CD4-positive, CD25-positive, alpha-beta regulatory T cell (primary cell): ENCODE results near the gene SPINT1. TPM values are rescaled to one million over a fixed set of nuclear protein-coding genes. Genes with fewer than 3 reads are reported as not detected.

ENCODE experiments used
- ATAC-seq, 2 donors: fragments of 150-1000 bp; cut with Tn5 transposase; one replicate each; pipeline ENCODE4 v1.10.0; 2021; ENCODE audit warnings: low read depth in 2 of 2, moderate number of reproducible peaks in 2 of 2, moderate library complexity in 1 of 2
- DNase-seq, 3 donors: peaks; one replicate each; pipeline versions ENCODE4 v3.0.0 to v3.0.0-alpha.2; 2012 to 2022; ENCODE audit warnings: mixed read lengths in 1 of 3
- H3K27ac ChIP-seq: one replicate; pipeline ENCODE4 v1.7.0; 2013; ENCODE audit warnings: mild to moderate bottlenecking, low read length; ENCODE audit not compliant: insufficient read depth, poor library complexity, severe bottlenecking
- H3K27me3 ChIP-seq: one replicate; pipeline ENCODE4 v1.7.0; 2013; ENCODE audit warnings: low read length; ENCODE audit not compliant: control insufficient read depth, insufficient read depth
- H3K36me3 ChIP-seq: one replicate; pipeline ENCODE4 v1.7.0; 2013; ENCODE audit warnings: mild to moderate bottlenecking, low read length, moderate library complexity; ENCODE audit not compliant: control insufficient read depth, insufficient read depth
- H3K4me1 ChIP-seq: 2 replicates; pipeline ENCODE4 v1.7.0; 2013; ENCODE audit warnings: mild to moderate bottlenecking, low read length; ENCODE audit not compliant: insufficient read depth, control insufficient read depth, poor library complexity, severe bottlenecking
- H3K4me3 ChIP-seq: one replicate; pipeline ENCODE4 v1.7.0; 2013; ENCODE audit warnings: low read depth, mild to moderate bottlenecking, low read length, moderate library complexity
- H3K9me3 ChIP-seq, 2 experiments: 1 replicate in 1 of 2; 2 replicates in 1 of 2; pipeline ENCODE4 v1.7.0; 2013; ENCODE audit warnings: low read length in 2 of 2, mild to moderate bottlenecking in 1 of 2, moderate library complexity in 1 of 2; ENCODE audit not compliant: control insufficient read depth in 2 of 2
- H3K27ac Mint-ChIP-seq, 3 donors: one replicate each; pipeline ENCODE4 v1.8.0; 2020 to 2022; ENCODE audit warnings: mild to moderate bottlenecking in 3 of 3, mixed read lengths in 3 of 3, moderate library complexity in 2 of 3
- H3K27me3 Mint-ChIP-seq: one replicate; pipeline ENCODE4 v1.8.0; 2022; ENCODE audit warnings: mild to moderate bottlenecking, mixed read lengths
- H3K36me3 Mint-ChIP-seq: one replicate; pipeline ENCODE4 v1.8.0; 2020; ENCODE audit warnings: mixed read lengths
- H3K4me1 Mint-ChIP-seq, 4 donors: one replicate each; pipeline ENCODE4 v1.8.0; 2020 to 2022; ENCODE audit warnings: mixed read lengths in 4 of 4, mild to moderate bottlenecking in 1 of 4
- H3K4me3 Mint-ChIP-seq, 4 donors: one replicate each; pipeline ENCODE4 v1.8.0; 2020 to 2022; ENCODE audit warnings: mild to moderate bottlenecking in 4 of 4, mixed read lengths in 4 of 4, moderate library complexity in 3 of 4
- H3K9me3 Mint-ChIP-seq, 7 donors: one replicate each; pipeline ENCODE4 v1.8.0; 2020 to 2022; ENCODE audit warnings: mixed read lengths in 7 of 7, mild to moderate bottlenecking in 3 of 7, moderate library complexity in 2 of 7
- polyA plus RNA-seq, 4 donors: library from polyadenylated mRNA; unstranded; fragments of 300-500 nt; fragmentation: Illumina TruSeq; gene quantifications; one replicate each; pipeline ENCODE4 v1.2.3, GENCODE V29; 2021
- total RNA-seq: library from RNA; stranded (reverse); gene quantifications from one replicate; pipeline ENCODE4 v1.2.3, GENCODE V29; 2022

SPINT1 gene
- total and polyA plus RNA-seq, 5 donors from 2014 or later = 0.63 to 2.1 (median 1.9) TPM

DNA sequence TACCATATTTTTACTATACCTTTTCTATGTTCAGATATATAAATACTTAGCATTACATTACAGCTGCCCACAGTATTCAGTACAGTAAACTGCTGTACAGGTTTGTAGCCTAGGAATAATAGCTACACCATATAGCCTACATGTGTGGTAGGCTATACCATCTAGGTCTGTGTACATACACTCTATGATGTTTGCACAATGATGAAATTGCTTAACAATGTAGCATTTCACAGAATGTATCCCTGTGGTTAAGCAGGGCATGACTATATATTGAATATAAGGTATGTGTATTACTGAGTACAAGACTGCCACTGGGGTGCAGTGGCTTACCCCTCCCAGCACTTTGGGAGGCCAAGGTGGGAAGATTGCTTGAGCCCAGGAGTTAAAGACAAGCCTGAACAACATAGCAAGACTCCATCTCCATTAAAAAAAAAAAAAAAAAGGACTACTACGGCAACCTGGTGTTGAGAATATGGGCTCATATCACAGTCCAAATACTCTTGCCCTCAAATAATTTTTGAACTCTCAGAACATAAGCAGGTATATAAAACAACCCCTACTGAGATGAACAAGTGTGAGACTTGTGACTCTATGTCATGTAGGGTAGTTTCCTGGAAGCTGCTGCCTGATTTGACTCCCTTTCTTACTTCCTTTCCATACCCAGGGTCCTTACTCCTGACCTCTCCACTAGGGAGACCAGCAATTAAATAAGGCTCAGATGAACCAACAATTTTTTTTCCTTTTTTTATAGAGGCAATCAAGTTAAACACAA is 20.1 kb upstream of the SPINT1 start:
- peak overlapping the region in 1 of 3 donors; percentile 35 for H3K27ac Mint-ChIP-seq
- no peak for DNase-seq
- no peaks in the 10 kb centered on the region for H3K36me3 ChIP-seq
- no peak overlapping the region for H3K4me3 Mint-ChIP-seq
- H3K4me3 ChIP-seq = no peak overlapping the region
- no peaks in the 10 kb centered on the region for H3K4me1 ChIP-seq
- no peak for ATAC-seq
- peaks cover 26% of the 10 kb centered on the region for H3K27me3 Mint-ChIP-seq
- H3K9me3 Mint-ChIP-seq = peaks cover 0 to 1% (median 0%) of the 10 kb centered on the region in 7 donors
- no peaks in the 10 kb centered on the region for H3K9me3 ChIP-seq
- no peaks in the 10 kb centered on the region for H3K4me1 Mint-ChIP-seq
- H3K27me3 ChIP-seq = peaks cover 9% of the 10 kb centered on the region
- H3K27ac ChIP-seq = no peak overlapping the region
- H3K36me3 Mint-ChIP-seq = no peaks in the 10 kb centered on the region

DNA sequence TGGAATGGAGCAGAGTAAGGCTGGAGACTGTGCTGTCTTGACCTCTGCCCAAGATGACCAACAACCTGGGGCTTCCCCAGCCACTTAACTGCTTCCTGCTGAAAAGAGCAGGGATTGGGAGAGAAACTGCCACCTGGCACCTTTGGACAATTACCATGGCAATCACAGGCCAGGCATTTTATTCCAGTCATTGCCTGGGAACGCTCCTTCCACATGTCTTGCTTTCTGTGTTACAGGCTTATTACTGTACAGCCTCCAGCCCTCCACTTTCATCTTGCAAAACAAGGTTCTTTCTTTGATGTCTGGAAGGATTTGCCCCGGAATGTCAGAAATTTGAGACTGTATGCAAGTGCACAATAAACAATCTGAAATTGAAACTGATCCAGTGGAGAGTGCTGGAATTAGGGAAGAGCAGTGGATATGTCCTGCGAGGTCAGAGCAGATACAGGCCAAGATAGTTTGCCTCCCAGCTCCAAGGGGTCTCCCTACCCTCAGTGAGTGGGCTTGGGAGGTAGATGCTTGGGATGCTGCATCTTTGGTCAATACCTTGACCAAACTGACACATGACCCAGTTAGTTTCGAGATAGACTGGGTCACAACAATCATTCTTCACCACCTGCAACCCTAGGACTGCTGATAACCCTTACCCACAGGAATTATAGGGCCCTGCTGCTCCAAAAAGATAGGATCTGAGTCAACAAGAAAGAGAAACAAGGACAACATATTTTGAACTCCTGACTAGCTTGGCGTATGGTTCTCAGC is 18.0 kb upstream of the SPINT1 start:
- Mint-ChIP-seq H3K4me3 (no peak overlapping the region), H3K9me3 (peaks cover 0 to 1% (median 0%) of the 10 kb centered on the region in 7 donors), H3K27ac (no peak overlapping the region), H3K4me1 (no peaks in the 10 kb centered on the region), H3K36me3 (no peaks in the 10 kb centered on the region), H3K27me3 (peaks cover 26% of the 10 kb centered on the region)
- Histone ChIP-seq H3K4me3 (no peak overlapping the region), H3K27me3 (peaks cover 9% of the 10 kb centered on the region), H3K27ac (no peak overlapping the region), H3K9me3 (no peaks in the 10 kb centered on the region), H3K36me3 (no peaks in the 10 kb centered on the region), H3K4me1 (no peaks in the 10 kb centered on the region)
- no peak for ATAC-seq
- no peak for DNase-seq

DNA sequence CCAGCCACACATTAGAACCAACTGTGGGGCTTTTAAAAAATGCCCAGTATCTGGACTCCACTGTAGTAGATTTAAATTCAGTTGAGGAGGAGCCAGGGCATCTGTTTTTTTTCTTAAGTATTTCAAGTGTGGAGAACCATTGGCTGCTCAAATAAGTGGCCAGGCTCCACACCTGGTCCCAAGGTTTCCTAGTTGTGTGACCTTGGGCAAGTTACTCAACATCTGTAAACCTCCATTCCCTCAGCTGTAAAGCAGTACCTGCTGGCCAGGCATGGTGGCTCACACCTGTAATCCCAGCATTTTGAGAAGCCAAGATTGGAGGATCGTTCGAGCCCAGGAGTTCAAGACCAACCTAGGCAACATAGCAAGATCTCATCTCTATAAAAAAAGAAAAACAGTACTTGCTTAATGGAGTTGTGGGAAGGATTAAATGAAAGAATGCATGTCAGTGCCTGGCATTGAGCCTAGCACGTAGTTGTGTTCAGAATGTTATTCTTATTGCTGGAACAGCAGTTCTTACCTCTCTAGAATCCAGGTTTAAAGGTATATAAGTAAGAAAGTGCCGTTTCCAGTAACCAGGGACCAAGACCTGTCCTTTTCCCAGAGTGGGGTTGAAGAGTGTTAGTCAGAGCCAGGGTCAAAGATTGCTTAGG is 17.3 kb upstream of the SPINT1 start:
- H3K27me3 Mint-ChIP-seq = peaks cover 22% of the 10 kb centered on the region
- H3K9me3 ChIP-seq = no peaks in the 10 kb centered on the region
- no peak overlapping the region for H3K4me3 Mint-ChIP-seq
- no peaks in the 10 kb centered on the region for H3K4me1 Mint-ChIP-seq
- no peaks in the 10 kb centered on the region for H3K36me3 Mint-ChIP-seq
- H3K36me3 ChIP-seq = no peaks in the 10 kb centered on the region
- DNase-seq = no peak
- no peak for ATAC-seq
- no peak overlapping the region for H3K4me3 ChIP-seq
- H3K27me3 ChIP-seq = peaks cover 9% of the 10 kb centered on the region
- no peak overlapping the region for H3K27ac ChIP-seq
- no peak overlapping the region for H3K27ac Mint-ChIP-seq
- H3K4me1 ChIP-seq = no peaks in the 10 kb centered on the region
- H3K9me3 Mint-ChIP-seq = no peaks in the 10 kb centered on the region

DNA sequence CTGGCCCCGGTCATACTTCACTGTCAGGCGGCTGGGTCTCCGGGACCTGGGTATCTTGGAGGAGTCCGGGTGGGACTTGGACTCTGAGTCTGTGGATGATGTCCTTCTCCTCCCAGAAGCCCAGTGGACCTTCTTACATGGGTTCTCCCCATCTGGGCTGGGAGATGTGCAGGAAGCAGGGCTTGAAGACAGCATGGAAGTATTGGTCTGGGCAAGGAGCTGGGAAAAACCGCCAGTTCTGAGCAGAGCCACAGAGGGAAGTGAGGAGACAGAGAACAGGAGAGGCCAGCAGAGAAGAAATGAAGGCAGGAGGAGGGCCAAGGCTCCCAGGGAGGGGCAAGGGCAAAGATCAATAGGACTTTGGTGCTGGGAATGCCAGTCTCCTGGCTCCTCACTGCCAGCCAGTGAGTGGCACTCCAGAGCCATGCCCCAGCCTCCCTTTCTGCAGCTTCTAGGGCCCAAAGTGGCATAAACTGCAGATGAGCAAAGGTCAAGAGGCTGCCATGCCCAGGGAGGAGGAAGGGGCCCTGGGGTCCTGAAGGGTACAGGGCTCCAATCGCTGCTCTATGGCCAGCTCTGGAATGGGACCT is 15.3 kb upstream of the SPINT1 start, which contains the start of gene PPP1R14D:
Gene PPP1R14D, minus strand, starts transcription at position 262 of the 590 bp plus-strand sequence. Its CDS starts 67 bp downstream, at position 195.
- Histone ChIP-seq H3K4me1 (no peaks in the 10 kb centered on the region), H3K27me3 (peaks cover 7% of the 10 kb centered on the region), H3K4me3 (no peak within 1 kb of the TSS), H3K36me3 (no peaks in the 10 kb centered on the region), H3K9me3 (no peaks in the 10 kb centered on the region), H3K27ac (no peak within 1 kb of the TSS)
- no peak for ATAC-seq
- Mint-ChIP-seq H3K9me3 (no peaks in the 10 kb centered on the region), H3K27me3 (peaks cover 20% of the 10 kb centered on the region), H3K27ac (no peak within 1 kb of the TSS), H3K4me1 (no peaks in the 10 kb centered on the region), H3K36me3 (no peaks in the 10 kb centered on the region), H3K4me3 (peak within 1 kb of the TSS in 1 of 4 donors; percentile 7)
- no peak for DNase-seq

DNA sequence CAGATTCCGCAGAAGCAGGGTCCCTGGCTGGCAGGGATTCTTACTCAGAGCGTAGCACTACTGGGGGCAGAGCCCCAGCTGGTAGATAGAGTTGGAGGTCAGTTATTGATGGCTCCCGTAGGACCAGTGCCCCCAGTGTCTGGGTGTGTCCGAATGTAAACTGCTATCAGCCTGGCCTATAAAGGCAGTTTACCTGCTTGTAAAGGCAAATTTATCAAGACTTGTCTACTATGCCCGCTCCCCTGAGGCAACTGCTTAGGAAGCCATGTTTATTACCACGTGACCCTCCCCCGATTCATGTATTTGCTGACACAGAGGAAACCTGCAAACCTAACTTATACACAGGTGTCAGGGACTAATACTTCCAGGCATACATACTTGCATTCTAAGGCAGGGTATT is 14.7 kb upstream of the SPINT1 start:
- H3K27me3 Mint-ChIP-seq = peaks cover 16% of the 10 kb centered on the region
- H3K4me1 Mint-ChIP-seq = no peaks in the 10 kb centered on the region
- DNase-seq = no peak
- peaks cover 2% of the 10 kb centered on the region for H3K27me3 ChIP-seq
- H3K4me3 Mint-ChIP-seq = no peak overlapping the region
- no peaks in the 10 kb centered on the region for H3K36me3 ChIP-seq
- H3K4me3 ChIP-seq = no peak overlapping the region
- H3K27ac ChIP-seq = no peak overlapping the region
- H3K9me3 ChIP-seq = no peaks in the 10 kb centered on the region
- no peaks in the 10 kb centered on the region for H3K9me3 Mint-ChIP-seq
- no peaks in the 10 kb centered on the region for H3K4me1 ChIP-seq
- ATAC-seq = no peak
- H3K36me3 Mint-ChIP-seq = no peaks in the 10 kb centered on the region
- H3K27ac Mint-ChIP-seq = no peak overlapping the region

DNA sequence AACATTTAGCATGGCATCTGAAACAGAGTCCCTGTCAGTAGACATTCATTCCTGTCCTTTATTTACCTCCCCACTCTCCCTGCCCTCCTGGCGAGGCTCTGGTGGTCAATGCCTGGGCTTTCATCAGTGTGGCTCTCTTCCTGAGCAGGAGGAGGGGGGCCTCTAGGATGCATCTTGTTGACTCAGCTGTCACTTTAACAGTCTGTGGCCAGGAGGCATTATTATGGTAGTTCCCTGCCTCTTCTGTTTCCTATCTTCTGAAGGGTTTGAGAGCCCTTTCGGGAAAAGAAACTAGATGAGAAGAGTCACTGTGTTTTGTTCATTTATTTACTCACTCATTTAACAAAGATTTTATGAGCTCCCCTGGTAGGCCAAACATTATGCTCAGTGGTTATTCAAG is 13.0 kb upstream of the SPINT1 start:
- no peaks in the 10 kb centered on the region for H3K9me3 Mint-ChIP-seq
- no peak overlapping the region for H3K27ac Mint-ChIP-seq
- H3K4me3 ChIP-seq = no peak overlapping the region

DNA sequence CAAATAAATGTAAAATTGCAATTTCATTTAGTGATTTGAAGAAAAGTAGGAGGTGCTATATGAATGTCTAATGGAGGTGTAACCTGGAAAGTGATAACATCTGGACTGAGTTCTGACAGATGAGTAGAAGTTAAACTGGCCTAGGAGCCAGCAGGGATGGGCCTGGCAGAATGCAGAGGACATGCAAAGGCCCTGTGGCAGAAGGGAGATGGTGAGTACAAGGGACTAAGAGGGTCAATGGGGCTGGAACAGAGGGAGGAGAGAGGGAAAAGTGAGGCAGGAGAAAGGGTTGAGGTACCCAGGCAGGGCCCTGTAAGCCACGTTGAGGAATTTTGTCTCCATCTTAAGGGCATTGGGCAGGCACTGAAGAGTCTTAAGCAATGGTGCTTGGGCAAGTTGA is 12.0 kb upstream of the SPINT1 start:
- DNase-seq = no peak
- Mint-ChIP-seq H3K27me3 (peaks cover 4% of the 10 kb centered on the region), H3K9me3 (no peaks in the 10 kb centered on the region), H3K36me3 (no peaks in the 10 kb centered on the region), H3K4me1 (no peaks in the 10 kb centered on the region), H3K27ac (no peak overlapping the region), H3K4me3 (no peak overlapping the region)
- Histone ChIP-seq H3K27me3 (no peaks in the 10 kb centered on the region), H3K9me3 (no peaks in the 10 kb centered on the region), H3K4me3 (no peak overlapping the region), H3K4me1 (no peaks in the 10 kb centered on the region), H3K36me3 (no peaks in the 10 kb centered on the region), H3K27ac (no peak overlapping the region)
- ATAC-seq = no peak

More for the DNA sequence above, 13.0 kb upstream of the SPINT1 start:
- Histone ChIP-seq H3K27me3 (peaks cover 2% of the 10 kb centered on the region), H3K9me3 (no peaks in the 10 kb centered on the region), H3K27ac (no peak overlapping the region), H3K4me1 (no peaks in the 10 kb centered on the region), H3K36me3 (no peaks in the 10 kb centered on the region)
- ATAC-seq (no peak), DNase-seq (no peak)
- H3K4me1 Mint-ChIP-seq = no peaks in the 10 kb centered on the region
- no peak overlapping the region for H3K4me3 Mint-ChIP-seq
- H3K27me3 Mint-ChIP-seq = peaks cover under 1% of the 10 kb centered on the region
- no peaks in the 10 kb centered on the region for H3K36me3 Mint-ChIP-seq
